Amniotic stem cell (primary cell): Measurements from ENCODE around the gene DNAJC13.
"Not testable (repeated sequence)": the region's sequence is repeated elsewhere in the genome, so short reads cannot be mapped to it uniquely, and the experiment has no call there.

Source experiments
- DNase-seq: peaks from one replicate; lab custom pipeline; 2025; lab: John Stamatoyannopoulos, UW

Gene DNAJC13

DNA sequence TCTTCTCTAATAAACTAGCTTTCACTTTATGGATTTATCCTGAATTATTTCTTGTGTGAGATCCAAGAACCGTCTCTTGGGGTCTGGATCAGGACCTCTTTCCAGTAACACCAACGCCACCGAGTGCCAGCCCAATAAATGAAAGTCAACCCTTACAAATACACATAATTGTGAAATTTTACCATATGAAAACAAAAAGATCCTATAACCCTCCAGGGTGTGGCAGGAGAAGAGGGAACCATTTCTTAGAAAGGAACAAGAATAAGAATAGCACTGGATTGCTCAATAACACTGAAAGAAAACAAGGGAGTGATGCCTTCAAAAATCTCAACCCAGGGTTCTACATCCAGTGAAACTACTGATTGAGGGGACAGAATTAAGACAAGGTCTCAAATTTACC is 128.2 kb downstream of the DNAJC13 start:
- no peak for DNase-seq

DNA sequence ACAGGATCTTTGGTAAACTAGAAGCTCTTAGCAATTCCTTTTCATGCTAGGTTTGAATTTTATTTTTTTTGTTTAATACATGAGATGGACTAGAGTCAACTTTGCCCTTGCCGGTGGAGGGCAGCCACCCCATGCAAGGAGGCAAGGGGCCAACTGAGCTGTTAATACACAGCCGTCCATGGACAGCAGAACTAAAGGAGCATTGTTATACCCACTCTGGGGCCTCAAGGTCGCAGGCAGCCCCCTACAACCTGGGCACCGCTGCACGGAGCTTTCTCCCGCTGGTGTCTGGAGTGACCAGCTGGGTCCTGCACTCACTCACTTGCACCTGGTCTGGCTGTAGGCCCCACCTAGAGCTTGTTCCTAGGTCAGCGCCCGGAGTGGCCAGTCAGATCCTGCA is 131.9 kb downstream of the DNAJC13 start:
- DNase-seq: no peak

DNA sequence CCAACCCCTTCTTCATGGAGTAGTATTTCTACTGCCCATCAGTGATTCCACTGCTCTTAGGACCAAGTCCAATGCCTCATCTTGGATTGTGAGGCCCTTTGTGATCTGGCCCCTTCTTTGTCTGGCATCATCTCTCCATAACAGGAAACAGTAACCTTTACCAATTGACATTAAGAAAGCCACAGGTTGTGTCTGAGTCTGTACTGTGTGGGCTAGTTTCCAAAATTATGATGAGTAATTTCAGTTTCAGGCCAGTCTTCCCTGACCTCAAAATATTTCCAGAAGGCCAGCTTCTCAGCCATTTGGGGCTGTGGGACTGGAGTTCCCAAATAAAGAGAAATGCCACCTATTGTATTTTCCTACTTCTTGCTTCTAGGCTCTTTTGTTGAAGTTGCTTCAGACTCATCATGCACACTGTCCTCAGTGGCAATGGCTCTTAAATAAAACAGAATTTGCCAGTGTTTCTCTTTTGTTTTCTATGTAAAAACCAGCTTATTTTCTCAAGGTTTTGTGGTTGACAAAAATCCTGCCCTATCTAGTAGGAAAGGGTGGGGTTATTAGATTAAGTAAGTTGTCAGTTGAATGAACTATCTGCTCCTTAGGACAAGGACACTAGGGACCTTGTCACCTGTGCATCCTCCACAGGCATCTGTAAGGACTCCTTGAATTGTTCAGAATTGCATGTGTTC is 132.7 kb downstream of the DNAJC13 start:
- peak; percentile 6 for DNase-seq

DNA sequence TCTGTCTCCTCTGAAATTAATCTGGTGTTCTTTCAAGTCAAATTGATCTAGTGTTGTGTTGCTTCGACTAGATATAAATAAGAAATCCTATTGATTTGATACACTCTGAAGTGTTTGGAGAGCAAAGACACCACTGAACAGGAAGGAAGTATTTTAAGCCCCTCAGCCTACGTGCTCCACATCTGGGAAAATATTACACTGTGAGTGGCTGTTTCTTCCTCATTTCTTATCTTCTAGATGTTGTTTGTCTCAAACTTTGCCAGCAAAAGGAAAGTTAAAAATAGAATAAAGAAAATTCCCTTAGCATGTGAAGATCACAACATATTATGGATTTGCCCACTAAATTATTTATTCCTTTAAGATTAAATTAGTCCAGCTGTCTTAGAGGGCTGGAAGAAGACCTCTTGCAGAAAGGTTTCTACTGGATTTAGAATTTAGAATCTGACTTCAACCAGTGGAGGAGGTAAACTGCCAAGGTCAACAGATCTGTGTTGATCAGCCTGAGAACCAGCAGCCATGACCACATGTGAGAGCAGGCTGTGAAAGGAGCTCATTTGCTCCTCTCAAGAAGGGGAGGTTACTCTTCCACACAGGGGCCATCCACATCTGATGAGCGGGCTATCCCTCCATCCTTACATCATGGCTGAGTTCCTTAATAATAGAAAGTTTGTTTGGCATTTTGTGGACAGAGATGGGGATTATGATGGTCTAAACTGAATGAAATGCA is 133.4 kb downstream of the DNAJC13 start:
- no peak for DNase-seq

DNA sequence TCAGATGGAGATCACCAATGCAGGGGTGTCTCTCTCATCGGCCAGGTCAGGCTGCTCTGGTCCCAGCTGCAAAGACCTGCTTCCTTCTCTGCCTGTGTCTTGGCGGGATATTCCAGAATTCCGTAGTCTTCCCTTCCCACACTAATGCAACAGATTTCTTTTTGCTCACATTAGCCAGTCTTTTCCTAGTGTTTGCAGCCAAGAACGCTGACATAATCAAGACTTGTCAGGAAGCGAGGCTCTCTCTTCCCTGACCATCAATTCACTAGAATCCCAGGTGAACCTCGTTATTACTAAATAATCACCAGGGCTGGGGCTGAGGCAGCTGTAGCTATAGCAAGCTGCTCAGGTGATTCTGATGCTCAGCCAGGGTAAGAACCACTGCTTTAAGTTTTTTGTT is 136.5 kb downstream of the DNAJC13 start:
- DNase-seq: no peak

DNA sequence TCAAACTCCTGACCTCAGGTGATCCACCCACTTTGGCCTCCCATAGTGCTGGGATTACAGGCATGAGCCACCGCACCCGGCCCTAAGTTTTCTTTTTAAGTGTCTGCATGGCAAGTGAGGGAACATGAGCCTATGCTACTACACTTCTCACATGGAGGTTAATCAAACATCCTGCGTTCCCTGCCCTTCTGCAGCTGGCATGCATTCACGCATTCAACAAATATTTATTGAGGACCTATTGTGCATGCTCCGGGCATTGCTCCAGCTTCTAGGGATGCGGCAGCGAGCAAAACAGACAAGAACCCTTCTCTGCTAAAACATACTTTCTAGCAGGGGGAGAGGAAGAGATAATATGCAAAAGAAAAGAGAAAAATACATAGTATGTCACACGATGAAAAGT is 137.1 kb downstream of the DNAJC13 start:
- no peak for DNase-seq

DNA sequence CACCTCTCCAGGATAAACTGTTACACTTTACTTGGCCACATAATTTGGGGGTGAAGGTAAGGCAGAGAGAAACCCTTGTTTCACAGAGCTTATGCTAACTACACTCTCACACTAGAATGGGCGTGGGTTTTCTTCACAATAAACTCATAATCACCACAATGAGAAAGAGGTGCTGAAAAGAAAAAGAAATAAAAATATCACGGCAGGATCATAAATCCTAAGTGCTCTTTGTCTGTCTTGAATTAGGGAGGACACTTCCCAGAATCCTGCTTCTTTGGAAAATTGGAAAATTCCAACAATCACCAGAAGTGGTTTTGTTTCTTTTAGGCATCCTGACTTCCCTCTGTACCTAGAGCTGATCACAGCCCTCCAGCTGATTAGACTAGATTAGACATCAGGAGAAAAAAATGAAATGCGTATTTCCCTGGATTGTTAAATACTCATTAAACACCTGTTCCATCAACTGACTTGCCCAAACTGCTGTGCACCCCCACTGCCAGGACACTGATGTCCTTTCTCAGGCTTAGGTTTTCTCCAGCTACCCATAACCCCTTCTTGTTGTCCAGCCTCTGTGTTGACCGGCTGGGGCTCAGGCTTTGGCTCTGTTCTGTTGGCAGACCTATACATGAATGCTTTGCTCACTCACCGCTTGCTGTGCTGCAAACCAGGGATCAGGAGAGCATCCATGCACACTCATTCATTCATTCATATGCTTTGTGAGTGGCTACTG is 138.2 kb downstream of the DNAJC13 start:
- DNase-seq: no peak

DNA sequence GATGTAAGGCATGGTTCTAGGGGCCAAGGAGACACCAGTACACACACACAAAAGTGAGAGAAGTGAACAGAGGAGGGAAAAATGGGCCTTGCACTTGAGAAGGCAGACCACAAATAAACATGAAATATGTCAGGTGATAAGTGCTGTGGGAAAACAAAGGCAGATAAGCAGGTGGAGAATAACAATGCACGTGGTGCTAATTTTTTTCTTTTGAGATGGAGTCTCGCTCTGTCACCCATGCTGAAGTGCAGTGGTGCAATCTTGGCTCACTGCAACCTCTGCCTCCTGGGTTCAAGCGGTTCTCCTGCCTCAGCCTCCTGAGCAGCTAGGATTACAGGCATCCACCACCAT is 138.7 kb downstream of the DNAJC13 start:
- not testable (repeated sequence) for DNase-seq

DNA sequence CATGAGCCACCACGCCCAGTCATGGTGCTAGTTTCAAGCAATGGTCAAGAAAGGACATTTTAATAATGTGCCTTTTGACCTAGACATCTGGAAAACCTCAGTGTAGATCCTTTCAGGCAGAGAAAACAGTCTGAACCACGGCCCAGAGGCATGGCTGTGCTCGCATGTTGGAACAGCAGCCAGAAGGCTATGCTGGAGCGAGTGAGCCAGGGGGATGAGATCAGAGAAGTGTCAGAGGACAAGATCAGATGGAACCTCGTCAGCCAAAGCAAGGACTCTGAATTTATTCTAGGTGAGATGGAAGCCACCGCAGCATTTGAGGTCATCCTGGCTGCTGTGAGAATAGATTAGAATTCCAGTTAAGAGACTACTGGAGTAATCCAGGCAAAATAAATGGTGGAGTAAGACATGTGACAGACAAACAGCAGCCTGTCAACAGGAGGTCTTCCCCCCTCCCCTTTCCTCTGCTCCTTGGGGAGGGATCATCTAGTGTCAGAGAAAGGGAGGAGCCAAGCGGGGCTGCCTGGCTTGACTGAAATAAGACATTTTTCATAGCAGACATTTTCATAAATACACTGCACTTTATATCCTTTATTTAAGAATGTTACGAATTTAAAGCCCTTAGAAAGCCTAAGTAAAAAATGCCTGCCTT is 139.3 kb downstream of the DNAJC13 start:
- no peak for DNase-seq

DNA sequence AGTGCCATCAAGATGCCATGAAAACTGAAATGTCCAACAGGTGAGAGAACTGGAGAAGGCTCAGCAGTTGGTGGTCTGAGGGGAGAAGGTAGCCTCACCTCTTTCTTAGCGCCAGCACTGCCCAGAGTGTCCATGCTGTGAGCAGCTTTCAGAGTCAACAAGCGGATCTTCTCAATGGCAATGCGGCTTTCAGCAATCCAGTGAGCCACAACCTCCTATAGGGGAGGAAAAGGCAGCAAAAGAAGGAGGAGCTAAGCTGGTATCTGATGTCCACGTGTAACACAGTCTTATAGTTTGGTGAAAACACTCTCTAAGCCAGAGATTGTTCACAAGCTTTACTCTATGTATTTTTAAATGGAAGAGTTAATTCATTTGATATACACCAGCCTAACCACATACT is 143.7 kb downstream of the DNAJC13 start:
- DNase-seq: no peak

DNA sequence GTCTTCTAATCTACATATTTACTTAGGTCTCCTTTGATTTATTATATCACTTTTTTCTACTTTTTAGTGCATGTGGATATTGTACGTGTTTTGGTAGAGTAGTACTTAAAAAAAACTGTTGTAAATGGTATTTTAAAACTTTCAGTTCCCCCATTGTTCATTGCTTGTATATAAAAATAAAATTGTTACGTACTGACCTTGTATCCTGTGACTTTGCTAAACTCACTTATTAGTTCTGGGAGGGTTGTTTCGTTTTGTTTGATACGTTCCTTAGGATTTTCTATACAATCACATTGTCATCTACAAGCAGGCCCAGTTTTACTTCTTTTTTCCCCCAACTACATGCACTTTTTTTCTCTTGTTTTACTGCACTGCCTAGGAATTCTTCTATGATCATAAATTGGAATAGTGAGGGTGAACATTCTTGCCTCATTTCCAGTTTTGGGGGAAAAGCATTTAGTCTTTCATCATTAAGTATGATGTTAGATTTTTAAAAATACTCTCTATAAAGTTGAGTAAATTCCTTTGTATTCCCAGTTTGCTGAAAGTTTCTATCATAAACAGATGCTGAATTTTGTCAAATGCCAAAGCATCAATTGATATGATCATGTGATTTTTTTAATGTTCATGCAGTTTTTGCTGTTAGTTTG is 146.2 kb downstream of the DNAJC13 start:
- no peak for DNase-seq

DNA sequence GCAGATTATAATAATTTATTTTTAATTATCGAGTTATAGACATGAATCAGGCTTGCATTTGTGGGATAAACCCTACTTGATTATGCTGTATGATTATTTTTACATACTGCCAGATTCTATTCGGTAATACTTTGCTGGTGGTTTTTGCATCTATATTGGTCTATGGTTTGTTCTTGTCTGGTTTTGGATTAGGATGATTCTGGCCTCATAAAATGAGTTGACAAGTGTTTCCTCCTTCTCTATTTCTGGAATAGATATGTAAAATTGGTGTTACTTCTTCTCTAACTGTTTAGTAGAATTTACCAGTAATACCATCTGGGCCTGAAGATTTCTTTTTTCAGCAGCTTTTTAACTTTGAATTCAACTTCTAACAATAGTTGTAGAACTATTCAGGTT is 146.8 kb downstream of the DNAJC13 start:
- DNase-seq: no peak

DNA sequence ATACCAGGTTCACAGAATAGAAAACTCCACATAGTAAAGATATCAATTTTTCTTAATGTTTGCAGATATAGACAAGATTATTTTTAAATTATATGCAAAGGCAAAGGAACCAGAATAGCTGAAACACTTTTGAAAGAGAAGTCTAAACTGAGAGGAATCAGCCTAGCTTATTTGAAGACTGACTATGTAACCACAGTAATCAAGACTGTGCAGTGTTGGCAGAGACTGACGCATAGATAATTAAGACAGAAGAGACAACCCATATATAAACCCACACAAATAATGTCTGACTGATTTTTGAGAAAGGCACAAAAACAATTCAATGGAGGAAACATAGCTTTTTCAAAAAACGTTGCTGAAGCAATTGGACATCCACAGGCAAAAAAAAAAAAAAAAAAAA is 151.1 kb downstream of the DNAJC13 start:
- no peak for DNase-seq

DNA sequence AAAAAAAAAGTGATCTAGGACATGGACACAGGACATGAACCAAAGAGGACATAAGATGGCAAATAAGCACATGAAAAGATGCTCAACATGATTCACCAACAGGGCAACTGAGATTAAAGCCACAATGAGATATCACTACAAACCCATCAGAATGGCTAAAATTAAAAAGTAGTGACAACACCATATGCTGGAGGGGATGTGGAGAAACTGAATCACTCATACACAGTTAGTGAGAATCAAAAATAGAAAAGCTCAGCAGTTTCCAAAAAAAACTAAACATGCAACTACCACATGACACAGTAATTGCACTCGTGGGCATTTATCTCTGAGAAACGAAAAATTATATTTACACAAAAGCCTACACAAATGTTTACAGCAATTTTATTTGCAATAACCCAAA is 151.9 kb downstream of the DNAJC13 start:
- peak; percentile 11 for DNase-seq

DNA sequence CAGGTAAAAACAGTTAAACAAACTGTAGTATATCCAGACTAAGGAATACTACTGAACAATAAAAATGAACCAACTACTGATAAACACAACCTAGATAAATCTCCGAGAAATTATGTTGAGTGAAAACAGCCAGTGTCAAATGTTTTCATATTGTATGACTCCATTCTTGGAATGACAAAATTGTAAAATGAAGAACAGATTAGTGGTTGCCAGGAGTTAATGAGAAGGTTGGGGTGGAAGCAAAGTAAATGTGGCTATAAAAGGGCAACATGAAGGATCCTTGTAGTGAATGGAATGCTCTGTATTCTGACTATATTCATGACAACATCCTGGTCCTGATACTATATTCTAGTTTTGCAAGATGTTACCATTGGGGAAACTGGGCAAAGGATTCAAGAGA is 152.3 kb downstream of the DNAJC13 start:
- peak; percentile 24 for DNase-seq

DNA sequence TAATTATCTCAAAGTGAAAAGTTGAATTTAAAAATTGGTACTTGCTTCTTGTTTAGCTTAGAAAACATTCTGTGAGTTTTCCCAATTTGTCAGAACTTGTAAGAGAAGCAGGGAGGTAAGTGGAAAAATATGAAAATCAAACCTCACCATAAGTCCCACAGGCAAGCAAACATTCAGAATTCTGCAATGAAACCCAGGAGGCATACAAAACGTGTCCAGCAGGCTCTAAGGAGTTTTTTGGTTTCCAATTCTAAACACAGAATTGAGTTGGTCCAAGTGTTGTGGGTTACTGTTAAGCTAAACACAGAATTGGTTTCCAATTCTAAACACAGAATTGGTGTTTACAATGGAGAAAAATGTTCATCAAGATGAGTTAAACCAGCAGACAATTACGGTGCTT is 152.7 kb downstream of the DNAJC13 start:
- no peak for DNase-seq

DNA sequence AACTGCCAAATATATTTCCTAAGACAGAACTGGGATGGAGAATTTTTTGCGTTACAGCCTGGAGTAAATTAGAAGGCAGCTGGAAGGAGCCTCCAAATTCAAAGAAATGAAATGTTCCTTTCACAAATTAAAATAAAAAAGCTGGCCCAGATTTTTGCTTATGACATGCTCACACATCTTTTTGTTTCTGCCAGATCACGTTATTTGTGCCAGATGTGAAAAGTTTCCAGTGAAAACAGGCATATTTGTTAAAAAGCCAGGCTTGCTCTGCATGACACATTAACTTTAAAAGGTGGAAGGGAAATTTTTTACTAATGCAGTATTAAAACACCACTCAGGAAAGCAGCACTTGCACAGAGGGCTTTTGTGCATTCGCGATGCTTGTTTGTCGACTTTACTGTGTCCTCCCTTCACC is 156.5 kb downstream of the DNAJC13 start:
- DNase-seq: no peak

DNA sequence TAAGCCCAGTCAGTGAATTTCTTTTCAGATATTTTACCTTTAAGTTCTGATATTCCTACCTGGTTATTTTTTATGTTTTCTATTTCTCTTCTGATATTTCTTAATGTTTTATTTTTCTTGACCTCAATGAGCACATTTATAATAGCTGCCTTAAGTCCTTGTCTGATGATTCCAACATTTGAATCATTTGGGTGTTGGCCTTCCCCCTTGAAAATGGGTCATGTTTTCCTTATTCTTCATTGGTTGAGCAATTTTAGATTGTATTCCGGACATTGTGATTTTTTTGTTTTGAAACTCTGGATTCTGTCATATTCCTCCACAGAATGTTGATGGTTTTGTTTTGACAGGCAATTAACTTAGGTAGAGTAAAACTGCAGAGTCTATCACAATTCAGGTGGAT is 170.1 kb downstream of the DNAJC13 start:
- DNase-seq: no peak
